Measurements from ENCODE around the gene MYO3B.
"Not testable (repeated sequence)": the region's sequence is repeated elsewhere in the genome, so short reads cannot be mapped to it uniquely, and the experiment has no call there.

MYO3B gene

DNA sequence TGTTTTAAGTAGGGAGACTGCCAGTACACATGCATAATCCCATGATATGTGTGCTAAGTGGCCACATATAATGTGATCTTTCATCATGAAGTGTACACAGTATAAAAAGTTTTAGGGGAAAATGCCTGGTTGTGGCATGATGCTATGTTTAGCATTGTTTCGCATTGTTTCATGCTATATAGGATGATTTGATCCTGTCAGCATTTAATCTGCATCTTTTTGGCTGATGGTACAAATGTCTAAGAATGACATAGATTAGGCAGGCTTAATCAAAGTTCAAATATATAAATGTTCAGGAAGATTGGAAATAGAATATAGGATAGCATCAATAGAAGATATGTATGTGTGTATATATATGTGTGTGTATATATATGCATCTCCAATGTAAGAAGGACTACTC lies 83.6 kb downstream of the MYO3B start:
- Mint-ChIP-seq H3K27ac (no peak overlapping the region), H3K4me3 (no peak overlapping the region)

GRCh38 chr2:170262343-170262742 lies 84.4 kb downstream of the MYO3B start:
- peaks cover 3% of the 10 kb centered on the region for H3K9me3 Mint-ChIP-seq
- no peak for ATAC-seq (ENCODE audit: low read depth)
- DNase-seq (ENCODE audit: low spot score in 2 of 2): no peak
- peaks cover 2% of the 10 kb centered on the region for H3K27me3 Mint-ChIP-seq
- no peaks in the 10 kb centered on the region for H3K4me1 Mint-ChIP-seq
- H3K4me3 Mint-ChIP-seq: no peak overlapping the region
- H3K27ac Mint-ChIP-seq: no peak overlapping the region
- no peaks in the 10 kb centered on the region for H3K36me3 Mint-ChIP-seq

More for the DNA sequence above, 83.6 kb downstream of the MYO3B start:
- H3K4me1 Mint-ChIP-seq: no peaks in the 10 kb centered on the region
- ATAC-seq (ENCODE audit: low read depth): no peak
- peaks cover 2% of the 10 kb centered on the region for H3K27me3 Mint-ChIP-seq
- H3K36me3 Mint-ChIP-seq: no peaks in the 10 kb centered on the region
- DNase-seq (ENCODE audit: low spot score in 2 of 2): no peak
- H3K9me3 Mint-ChIP-seq: peaks cover 3% of the 10 kb centered on the region

DNA sequence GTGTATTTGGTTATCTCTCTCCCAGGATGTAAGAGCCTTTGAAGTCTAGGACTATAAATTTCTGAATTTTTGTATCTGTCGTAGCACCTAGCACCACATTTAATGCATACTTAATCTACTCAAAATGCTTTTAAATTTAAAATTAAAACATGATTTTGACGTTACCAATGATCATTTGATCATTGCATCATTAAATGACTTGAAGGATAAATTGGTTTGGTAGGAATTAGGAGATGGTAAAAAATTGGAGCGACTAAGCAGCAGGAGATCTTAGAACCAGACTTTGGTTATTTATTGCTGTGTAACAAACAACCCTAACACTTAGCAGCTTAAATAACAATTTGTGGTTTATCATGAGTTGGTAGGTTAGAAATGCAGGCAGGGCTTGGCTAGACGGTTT lies 84.9 kb downstream of the MYO3B start:
- no peaks in the 10 kb centered on the region for H3K4me1 Mint-ChIP-seq

GRCh38 chr2:170263728-170264521 lies 86.0 kb downstream of the MYO3B start:
- DNase-seq (ENCODE audit: low spot score in 2 of 2); H3K9me3 Mint-ChIP-seq; H3K36me3 Mint-ChIP-seq; H3K27me3 Mint-ChIP-seq; H3K27ac Mint-ChIP-seq; H3K4me1 Mint-ChIP-seq; ATAC-seq (ENCODE audit: low read depth); H3K4me3 Mint-ChIP-seq: not testable (repeated sequence)

More for the DNA sequence above, 84.9 kb downstream of the MYO3B start:
- ATAC-seq (ENCODE audit: low read depth): no peak
- Mint-ChIP-seq H3K27me3 (peaks cover 1% of the 10 kb centered on the region), H3K4me3 (no peak overlapping the region), H3K27ac (no peak overlapping the region), H3K9me3 (peaks cover 5% of the 10 kb centered on the region), H3K36me3 (no peaks in the 10 kb centered on the region)
- DNase-seq (ENCODE audit: low spot score in 2 of 2): no peak

DNA sequence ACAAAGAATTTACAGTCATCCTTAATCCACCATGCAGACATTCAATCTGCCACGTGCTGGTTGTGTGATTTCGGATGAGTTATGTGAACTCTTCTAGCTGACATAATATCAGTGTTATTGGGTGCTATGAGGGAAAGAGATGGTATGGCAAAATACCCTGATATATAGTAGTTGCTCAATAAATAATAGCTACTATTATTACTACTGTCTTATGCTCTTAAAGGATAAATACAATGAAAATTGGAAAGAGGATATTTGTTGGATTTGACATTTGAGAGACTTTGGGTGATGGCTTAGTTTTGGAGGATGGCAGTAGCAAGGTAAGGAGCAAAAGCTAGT lies 86.5 kb downstream of the MYO3B start:
- H3K4me1 Mint-ChIP-seq: no peaks in the 10 kb centered on the region
- no peak for DNase-seq (ENCODE audit: low spot score in 2 of 2)
- H3K27ac Mint-ChIP-seq: no peak overlapping the region
- no peak overlapping the region for H3K4me3 Mint-ChIP-seq
- H3K36me3 Mint-ChIP-seq: no peaks in the 10 kb centered on the region
- ATAC-seq (ENCODE audit: low read depth): no peak
- peaks cover 4% of the 10 kb centered on the region for H3K27me3 Mint-ChIP-seq
- peaks cover 5% of the 10 kb centered on the region for H3K9me3 Mint-ChIP-seq

GRCh38 chr2:170264865-170265264 lies 86.9 kb downstream of the MYO3B start:
- Mint-ChIP-seq H3K4me3 (no peak overlapping the region), H3K36me3 (no peaks in the 10 kb centered on the region), H3K27me3 (peaks cover 4% of the 10 kb centered on the region), H3K9me3 (peaks cover 5% of the 10 kb centered on the region), H3K27ac (no peak overlapping the region), H3K4me1 (no peaks in the 10 kb centered on the region)
- ATAC-seq (ENCODE audit: low read depth): no peak
- no peak for DNase-seq (ENCODE audit: low spot score in 2 of 2)

DNA sequence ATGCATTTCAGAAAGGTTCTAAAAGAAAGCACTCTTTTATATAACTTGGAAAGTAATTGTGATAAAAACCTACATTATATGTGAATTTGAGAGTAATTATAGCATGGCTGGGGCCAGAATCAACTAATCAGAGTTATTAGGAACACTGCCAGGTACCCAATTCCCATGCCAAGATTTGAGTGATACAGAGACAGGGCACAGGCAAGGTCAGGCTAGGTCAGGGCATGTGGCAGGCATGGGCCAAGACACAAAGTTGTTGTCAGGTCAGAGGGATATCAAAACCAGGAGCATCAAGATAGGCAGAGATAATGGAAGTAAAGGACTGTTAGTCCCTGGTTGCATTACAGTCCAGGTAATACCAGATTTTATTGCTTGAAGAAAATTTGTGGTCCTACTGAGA lies 87.4 kb downstream of the MYO3B start:
- Mint-ChIP-seq H3K9me3 (peaks cover 3% of the 10 kb centered on the region), H3K27me3 (peaks cover 4% of the 10 kb centered on the region), H3K4me3 (no peak overlapping the region), H3K27ac (no peak overlapping the region), H3K36me3 (no peaks in the 10 kb centered on the region), H3K4me1 (no peaks in the 10 kb centered on the region)
- DNase-seq (ENCODE audit: low spot score in 2 of 2) (no peak), ATAC-seq (ENCODE audit: low read depth) (no peak)

GRCh38 chr2:170266358-170266757 lies 88.4 kb downstream of the MYO3B start:
- H3K36me3 Mint-ChIP-seq: no peaks in the 10 kb centered on the region
- ATAC-seq (ENCODE audit: low read depth) (no peak), DNase-seq (ENCODE audit: low spot score in 2 of 2) (no peak)
- H3K4me1 Mint-ChIP-seq: no peaks in the 10 kb centered on the region
- peaks cover 3% of the 10 kb centered on the region for H3K9me3 Mint-ChIP-seq
- no peak overlapping the region for H3K27ac Mint-ChIP-seq
- peaks cover 4% of the 10 kb centered on the region for H3K27me3 Mint-ChIP-seq
- no peak overlapping the region for H3K4me3 Mint-ChIP-seq

DNA sequence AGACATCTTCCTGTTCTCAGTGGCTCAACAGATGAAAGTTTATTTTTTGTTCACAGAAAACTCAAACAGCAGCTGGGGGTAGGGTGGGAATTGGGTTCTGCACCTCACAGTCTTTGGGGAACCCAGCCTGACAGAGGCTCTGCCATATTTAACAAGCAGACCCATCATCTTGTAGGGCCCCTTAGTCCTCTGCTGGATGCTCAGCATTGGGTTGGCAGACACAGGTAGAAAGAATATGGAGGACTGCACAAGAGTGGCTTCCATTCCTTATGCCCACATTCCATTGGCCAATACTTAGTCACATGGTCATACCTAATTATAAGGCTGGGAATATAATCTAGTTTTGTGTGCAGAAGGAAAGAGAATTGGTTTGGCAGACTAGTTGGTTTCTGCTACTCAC lies 89.1 kb downstream of the MYO3B start:
- DNase-seq (ENCODE audit: low spot score in 2 of 2) (no peak), ATAC-seq (ENCODE audit: low read depth) (no peak)
- no peaks in the 10 kb centered on the region for H3K36me3 Mint-ChIP-seq
- H3K27ac Mint-ChIP-seq: no peak overlapping the region
- peaks cover 4% of the 10 kb centered on the region for H3K27me3 Mint-ChIP-seq
- peaks cover 3% of the 10 kb centered on the region for H3K9me3 Mint-ChIP-seq
- no peak overlapping the region for H3K4me3 Mint-ChIP-seq
- H3K4me1 Mint-ChIP-seq: no peaks in the 10 kb centered on the region

DNA sequence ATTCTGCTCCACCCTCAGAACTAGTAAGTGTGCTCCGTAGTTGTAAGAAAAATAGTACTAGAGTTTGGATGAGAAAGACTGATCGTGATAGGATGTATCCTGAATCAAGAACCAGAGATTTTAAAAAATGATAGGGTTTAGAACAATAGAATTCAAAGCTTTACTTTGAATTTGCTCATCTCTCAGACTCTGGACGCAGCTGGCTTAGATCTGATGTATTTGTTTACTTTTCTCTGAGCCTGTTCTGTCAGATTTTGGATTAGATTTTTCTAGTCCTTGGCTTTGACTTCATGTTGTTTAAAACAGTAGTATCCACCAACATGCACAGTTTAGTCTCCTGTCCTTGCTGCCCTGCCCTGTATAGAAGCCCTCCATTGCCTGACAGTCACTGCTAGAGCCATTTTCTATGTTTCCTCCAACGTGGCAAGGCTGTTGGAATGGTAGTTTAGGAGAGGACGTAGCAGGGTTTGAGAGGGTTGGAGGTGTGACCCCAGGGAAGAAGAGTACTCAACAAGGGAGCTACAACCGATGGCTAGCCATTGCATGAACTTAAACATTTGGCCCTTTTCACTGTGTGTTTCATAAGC lies 92.4 kb downstream of the MYO3B start:
- DNase-seq (ENCODE audit: low spot score in 2 of 2) (no peak), ATAC-seq (ENCODE audit: low read depth) (no peak)
- Mint-ChIP-seq H3K4me3 (no peak overlapping the region), H3K36me3 (no peaks in the 10 kb centered on the region), H3K27ac (no peak overlapping the region), H3K27me3 (peaks cover 11% of the 10 kb centered on the region), H3K9me3 (peaks cover 1% of the 10 kb centered on the region), H3K4me1 (no peaks in the 10 kb centered on the region)

DNA sequence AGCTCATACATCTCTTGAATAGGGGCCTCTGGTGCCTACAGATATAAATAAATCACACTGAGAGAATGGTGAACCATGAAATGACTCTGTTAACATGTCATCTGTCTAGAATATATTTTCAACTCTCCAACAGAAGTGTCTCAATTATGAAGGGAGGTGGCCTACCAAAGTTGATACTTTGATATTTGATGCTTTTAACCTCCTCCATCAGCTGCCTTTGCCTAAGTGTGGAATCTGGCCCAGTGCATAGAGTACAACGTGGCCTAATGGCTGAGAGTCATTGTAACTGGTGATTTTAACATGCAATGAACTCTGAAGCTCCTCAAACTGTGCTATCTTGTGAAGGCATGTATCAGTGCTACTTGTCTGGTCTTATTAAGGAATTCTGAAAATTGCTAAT lies 93.4 kb downstream of the MYO3B start:
- no peak overlapping the region for H3K4me3 Mint-ChIP-seq
- H3K36me3 Mint-ChIP-seq: no peaks in the 10 kb centered on the region
- H3K4me1 Mint-ChIP-seq: no peaks in the 10 kb centered on the region
- ATAC-seq (ENCODE audit: low read depth) (no peak), DNase-seq (ENCODE audit: low spot score in 2 of 2) (no peak)
- H3K27ac Mint-ChIP-seq: no peak overlapping the region
- H3K9me3 Mint-ChIP-seq: peaks cover 1% of the 10 kb centered on the region
- H3K27me3 Mint-ChIP-seq: peaks cover 11% of the 10 kb centered on the region

GRCh38 chr2:170276056-170276455 lies 98.1 kb downstream of the MYO3B start:
- Mint-ChIP-seq H3K4me3 (no peak overlapping the region), H3K4me1 (no peaks in the 10 kb centered on the region), H3K27ac (no peak overlapping the region), H3K9me3 (peaks cover 3% of the 10 kb centered on the region), H3K36me3 (no peaks in the 10 kb centered on the region), H3K27me3 (peaks cover 6% of the 10 kb centered on the region)
- no peak for DNase-seq (ENCODE audit: low spot score in 2 of 2)
- no peak for ATAC-seq (ENCODE audit: low read depth)

GRCh38 chr2:170276925-170277629 lies 99.1 kb downstream of the MYO3B start:
- Mint-ChIP-seq H3K4me1 (no peaks in the 10 kb centered on the region), H3K9me3 (peaks cover 4% of the 10 kb centered on the region), H3K27me3 (peaks cover 6% of the 10 kb centered on the region), H3K36me3 (no peaks in the 10 kb centered on the region), H3K4me3 (no peak overlapping the region), H3K27ac (no peak overlapping the region)
- ATAC-seq (ENCODE audit: low read depth): no peak
- no peak for DNase-seq (ENCODE audit: low spot score in 2 of 2)

- DNase-seq (ENCODE audit: low spot score in 2 of 2) (no peak), ATAC-seq (ENCODE audit: low read depth) (no peak)
- no peak overlapping the region for H3K27ac Mint-ChIP-seq
- no peak overlapping the region for H3K4me3 Mint-ChIP-seq
- no peaks in the 10 kb centered on the region for H3K36me3 Mint-ChIP-seq
- peaks cover 4% of the 10 kb centered on the region for H3K9me3 Mint-ChIP-seq
- no peaks in the 10 kb centered on the region for H3K4me1 Mint-ChIP-seq
- peaks cover 5% of the 10 kb centered on the region for H3K27me3 Mint-ChIP-seq
Observed at GRCh38 chr2:170277951-170278350, 100.0 kb downstream of the MYO3B start.

Data from memory B cell (primary cell).